ENCODE data around the gene SWT1. TPM values are rescaled to one million over a fixed set of nuclear protein-coding genes. Genes with fewer than 3 reads are reported as not detected.

Gene SWT1
- total and polyA plus RNA-seq, 2 of the 4 experiments (the other 2 are of a cell fraction), result 0.82 to 2.7 TPM

DNA sequence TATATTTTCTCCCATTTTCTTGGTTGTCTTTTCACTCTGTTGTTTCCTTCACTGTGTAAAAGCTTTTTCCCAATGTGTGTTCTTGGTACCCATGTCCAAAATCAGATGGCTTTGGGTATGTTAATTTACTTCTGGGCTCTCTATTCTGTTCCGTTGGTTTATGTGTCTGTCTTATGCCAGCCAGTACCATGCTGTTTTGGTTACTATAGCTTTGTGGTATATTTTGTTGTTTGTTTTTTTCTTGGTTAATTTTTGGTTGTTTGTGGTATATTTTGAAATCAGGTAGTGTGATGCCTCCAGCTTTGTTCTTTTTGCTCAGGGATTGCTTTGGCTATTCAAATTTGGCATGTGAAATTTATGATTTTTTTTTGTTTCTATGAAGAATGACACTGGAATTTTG lies 67.2 kb downstream of the SWT1 start:
- DNase-seq (no peak), ATAC-seq (ENCODE audit: low read depth) (no peak)
- TF ChIP-seq RCOR1 (IDR thresholded peaks at IDR 0.05; ENCODE audit: insufficient replicate concordance, low read length) (peak; percentile 76), RFX5 (IDR thresholded peaks at IDR 0.05; ENCODE audit: low read depth, low read length) (no peak)
- Histone ChIP-seq H3K4me1 (ENCODE audit: control insufficient read depth, insufficient read depth, low read length) (no peaks in the 10 kb centered on the region), H3K9me1 (ENCODE audit: insufficient read depth, low read length) (no peaks in the 10 kb centered on the region), H4K8ac (ENCODE audit: low read depth in 2 of 2, low read length in 2 of 2) (no peak overlapping the region), H3K36me3 (ENCODE audit: control insufficient read depth, insufficient read depth, low read length) (peaks cover 3% of the 10 kb centered on the region; the same call in 1 of the 2 replicates), H3K9me3 (ENCODE audit: control insufficient read depth, insufficient read depth, low read length) (peaks cover 3% of the 10 kb centered on the region; the same call in 1 of the 2 replicates), H3K18ac (ENCODE audit: low read depth, low read length) (no peak overlapping the region), H2AK5ac (ENCODE audit: low read depth, low read length) (no peak overlapping the region), H4K5ac (ENCODE audit: low read depth, low read length) (no peak overlapping the region), H2BK120ac (ENCODE audit: low read depth, low read length) (no peak overlapping the region), H2AFZ (replicated peaks; ENCODE audit: low read length, poor library complexity) (no peak overlapping the region), H2BK15ac (ENCODE audit: low read depth, low read length) (no peak overlapping the region), H4K91ac (ENCODE audit: insufficient read depth, low read depth, low read length) (no peak overlapping the region), H2BK20ac (ENCODE audit: low read depth, low read length) (no peak overlapping the region), H3K4me3 (ENCODE audit: insufficient read depth, low read depth, low read length) (no peak overlapping the region), H3K56ac (ENCODE audit: extremely low read depth, insufficient read depth, low read length) (no peak overlapping the region), H3K14ac (replicated peaks; ENCODE audit: low read depth, low read length) (no peak overlapping the region), H3K4me2 (ENCODE audit: low read depth, low read length) (no peak overlapping the region), H3K23ac (ENCODE audit: low read depth, low read length) (no peak overlapping the region), H4K20me1 (ENCODE audit: insufficient read depth, low read length) (no peaks in the 10 kb centered on the region), H3K27ac (ENCODE audit: insufficient read depth, low read length) (no peak overlapping the region), H3K4ac (ENCODE audit: low read depth, low read length) (no peak overlapping the region), H3K27me3 (ENCODE audit: control insufficient read depth, insufficient read depth, low read length) (no peaks in the 10 kb centered on the region), H2AK9ac (replicated peaks; ENCODE audit: low read depth, low read length, poor library complexity) (no peak overlapping the region), H3K9ac (ENCODE audit: low read depth, low read length) (no peak overlapping the region), H3K79me1 (ENCODE audit: low read depth in 1 of 2, low read length in 2 of 2) (no peaks in the 10 kb centered on the region; a peak in 1 of 4 replicates), H2BK5ac (ENCODE audit: low read depth, low read length, poor library complexity, severe bottlenecking) (no peak overlapping the region)
- intact Hi-C loops (cut with micrococcal nuclease) (no loop called here), in situ Hi-C loops (cut with MboI; ENCODE audit: low sequenced_read_pairs) (no loop called here), dilution Hi-C loops (cut with HindIII; ENCODE audit: low sequenced_read_pairs, unreplicated experiment) (no loop called here)
- CTCF ChIA-PET, result interaction anchor here (0.6 kb wide), 1 partner anchor 201 kb away, joined by 3 read pairs; no protein-coding TSS in a partner anchor
- WGBS, 2 experiments (ENCODE audit: extremely low coverage in 2 of 2, insufficient read length in 1 of 2), result 100% methylated on average over 1 of the region's 1 CpG; no CpG with 5 or more reads in 1 of the 2 experiments
- no TSS peak for BruUV-seq (replicated peaks)
- POLR2A ChIA-PET (ENCODE audit: unreplicated experiment), result no interaction called here

Measured in IMR-90 (cell line).